Suppressor macrophage (primary cell): ENCODE results near the gene PRLH.

Experiments
- DNase-seq, 4 experiments: peaks; one replicate each; pipeline ENCODE4 v3.0.0-alpha.2; 2020 to 2022
- total RNA-seq, 17 experiments: gene quantifications; one replicate each; lab custom pipeline; 2026; ENCODE audit warnings: mixed read lengths in 6 of 17, inconsistent platforms in 3 of 17; lab: John Stamatoyannopoulos, UW

PRLH gene
- 0 to 0.22 (median 0) reads per million in 17 experiments for total RNA-seq

- no peak for DNase-seq
Observed at GRCh38 chr2:237566401-237567235, at the start of gene PRLH. Gene PRLH (plus strand): TSS chr2:237566574. CDS start chr2:237566574, 0 bp downstream.

- DNase-seq: no peak
Observed at GRCh38 chr2:237517163-237517562, 49.2 kb upstream of the PRLH start.

GRCh38 chr2:237517990-237518389 lies 48.4 kb upstream of the PRLH start:
- no peak for DNase-seq

GRCh38 chr2:237519506-237520245 lies 46.7 kb upstream of the PRLH start:
- no peak for DNase-seq

- DNase-seq: no peak
Observed at GRCh38 chr2:237520290-237520689, 46.1 kb upstream of the PRLH start.

GRCh38 chr2:237524631-237525030 lies 41.7 kb upstream of the PRLH start:
- no peak for DNase-seq

GRCh38 chr2:237525559-237526157 lies 40.7 kb upstream of the PRLH start:
- DNase-seq: no peak

- no peak for DNase-seq
Observed at GRCh38 chr2:237527233-237527632, 39.1 kb upstream of the PRLH start.

- DNase-seq: no peak
Observed at GRCh38 chr2:237527766-237528165, 38.6 kb upstream of the PRLH start.

GRCh38 chr2:237529452-237530402 lies 36.6 kb upstream of the PRLH start:
- peak; percentile 55 to 81 (median 70) for DNase-seq

GRCh38 chr2:237530472-237531433 lies 35.6 kb upstream of the PRLH start:
- DNase-seq: peak; percentile 24 to 65 (median 37)

GRCh38 chr2:237532160-237532559 lies 34.2 kb upstream of the PRLH start:
- no peak for DNase-seq

- DNase-seq: peak; percentile 3 to 56 (median 28)
Observed at GRCh38 chr2:237533668-237534161, 32.7 kb upstream of the PRLH start.

GRCh38 chr2:237534380-237534779 lies 32.0 kb upstream of the PRLH start:
- no peak for DNase-seq

- peak in 1 of 4 experiments; percentile 18 for DNase-seq
Observed at GRCh38 chr2:237535385-237536082, 30.8 kb upstream of the PRLH start.

GRCh38 chr2:237536083-237536415 lies 30.3 kb upstream of the PRLH start:
- DNase-seq: no peak

GRCh38 chr2:237536617-237537016 lies 29.8 kb upstream of the PRLH start:
- no peak for DNase-seq

- no peak for DNase-seq
Observed at GRCh38 chr2:237538001-237538720, 28.2 kb upstream of the PRLH start.

GRCh38 chr2:237538901-237539300 lies 27.5 kb upstream of the PRLH start:
- no peak for DNase-seq
